Urothelium cell line (cell line): Measurements from ENCODE around the gene RHD.
A peak's percentile ranks its signal among the peaks of the same experiment; 100 is the strongest.
"Not testable (repeated sequence)": the region's sequence is repeated elsewhere in the genome, so short reads cannot be mapped to it uniquely, and the experiment has no call there.

Source experiments
- DNase-seq: peaks from one replicate; pipeline ENCODE4 v3.0.0; 2011; ENCODE audit warnings: low spot score, mixed read lengths
- FAIRE-seq: peaks from 2 replicates; lab custom pipeline; 2011; peaks lifted over from hg19 to GRCh38; lab: Jason Lieb, UNC

Gene RHD

DNA sequence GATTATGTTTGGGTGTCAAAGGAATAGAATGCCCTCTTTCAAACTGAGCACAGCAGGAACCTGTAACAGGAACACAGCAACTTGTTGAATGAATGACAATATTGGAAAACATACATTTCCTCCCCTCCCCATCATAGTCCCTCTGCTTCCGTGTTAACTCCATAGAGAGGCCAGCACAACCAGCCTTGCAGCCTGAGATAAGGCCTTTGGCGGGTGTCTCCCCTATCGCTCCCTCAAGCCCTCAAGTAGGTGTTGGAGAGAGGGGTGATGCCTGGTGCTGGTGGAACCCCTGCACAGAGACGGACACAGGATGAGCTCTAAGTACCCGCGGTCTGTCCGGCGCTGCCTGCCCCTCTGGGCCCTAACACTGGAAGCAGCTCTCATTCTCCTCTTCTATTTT, at the start of gene RHD:
Gene RHD, plus strand, starts transcription at position 272 of the 400 bp plus-strand sequence. Its CDS starts 39 bp downstream, at position 311.
- DNase-seq, FAIRE-seq: not testable (repeated sequence)

- FAIRE-seq (no peak), DNase-seq (no peak)
Measured at GRCh38 chr1:25222606-25223005, 49.7 kb upstream of the RHD start.

DNA sequence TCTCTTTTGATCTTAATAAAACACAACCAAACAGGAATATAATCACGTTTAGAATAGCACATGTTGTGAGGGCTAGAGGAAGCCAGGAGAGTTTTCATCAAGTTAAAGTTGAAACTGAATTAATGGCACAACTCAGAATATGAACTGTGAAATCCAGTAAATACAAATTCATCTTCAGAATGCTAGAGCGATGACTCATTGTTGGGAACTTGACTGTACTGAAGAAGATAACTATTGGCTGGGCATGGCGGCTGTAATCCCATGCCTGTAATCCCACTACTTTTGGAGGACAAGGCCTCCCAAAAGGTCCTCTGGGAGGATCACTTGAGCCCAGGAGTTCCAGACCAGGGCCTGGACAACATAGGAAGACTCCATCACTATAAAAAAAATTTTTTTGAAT, 48.8 kb upstream of the RHD start:
- FAIRE-seq (no peak), DNase-seq (no peak)

- FAIRE-seq (no peak), DNase-seq (peak; percentile 95)
Measured at GRCh38 chr1:25232027-25232865, 40.1 kb upstream of the RHD start, which contains the start of gene SYF2. SYF2 (minus strand) TSS chr1:25232502; CDS start chr1:25232467, 35 bp downstream.

- DNase-seq: peak; percentile 79
- FAIRE-seq: no peak
Measured at GRCh38 chr1:25232866-25233784, 39.2 kb upstream of the RHD start.

GRCh38 chr1:25235411-25235810, 36.9 kb upstream of the RHD start:
- DNase-seq, FAIRE-seq: not testable (repeated sequence)

GRCh38 chr1:25236261-25236660, 36.0 kb upstream of the RHD start:
- DNase-seq, FAIRE-seq: not testable (repeated sequence)

- DNase-seq (no peak), FAIRE-seq (no peak)
Measured at GRCh38 chr1:25238046-25238445, 34.3 kb upstream of the RHD start.

DNA sequence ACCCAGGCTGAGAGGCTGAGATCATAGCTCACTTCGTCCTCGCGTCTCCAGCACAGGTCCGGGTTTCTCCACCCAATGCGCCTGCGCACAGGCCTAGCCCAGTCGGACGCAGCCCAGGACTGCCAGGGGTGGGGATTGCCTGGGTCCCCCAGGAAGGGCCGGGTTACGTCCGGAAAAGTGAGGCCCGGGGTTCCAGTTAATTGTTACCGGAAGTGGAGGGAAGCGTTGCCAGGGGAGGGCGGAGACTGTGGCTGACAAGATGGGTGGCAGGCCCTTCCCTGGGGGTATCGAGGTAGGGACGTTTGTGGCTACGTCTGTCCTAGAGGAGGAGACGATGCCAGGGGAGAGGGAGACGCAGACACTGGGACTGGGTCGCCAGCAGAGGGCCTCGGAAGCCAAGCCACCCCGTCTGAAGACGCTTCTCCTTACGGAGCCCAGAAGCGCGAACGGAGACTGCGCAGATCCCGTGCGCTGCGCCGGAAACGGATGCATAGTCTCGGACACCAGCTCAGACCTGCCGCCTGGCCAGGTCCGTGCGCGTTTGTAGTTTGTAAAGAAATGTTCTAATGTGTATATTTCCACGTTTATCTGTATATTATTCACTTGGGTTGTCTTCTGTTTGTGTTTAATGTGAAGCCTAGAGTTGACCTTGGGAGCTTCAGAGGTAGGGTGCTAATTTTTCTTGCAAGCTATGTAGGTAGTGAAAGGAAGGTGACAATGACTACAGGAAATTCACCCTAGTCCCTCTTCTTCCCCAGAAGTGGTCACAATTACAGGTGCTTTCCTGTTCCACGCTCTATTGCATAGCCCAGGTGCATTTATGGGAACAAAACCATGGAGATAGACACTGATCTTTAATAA, 32.4 kb upstream of the RHD start:
- peak; percentile 28 for DNase-seq
- FAIRE-seq: no peak

DNA sequence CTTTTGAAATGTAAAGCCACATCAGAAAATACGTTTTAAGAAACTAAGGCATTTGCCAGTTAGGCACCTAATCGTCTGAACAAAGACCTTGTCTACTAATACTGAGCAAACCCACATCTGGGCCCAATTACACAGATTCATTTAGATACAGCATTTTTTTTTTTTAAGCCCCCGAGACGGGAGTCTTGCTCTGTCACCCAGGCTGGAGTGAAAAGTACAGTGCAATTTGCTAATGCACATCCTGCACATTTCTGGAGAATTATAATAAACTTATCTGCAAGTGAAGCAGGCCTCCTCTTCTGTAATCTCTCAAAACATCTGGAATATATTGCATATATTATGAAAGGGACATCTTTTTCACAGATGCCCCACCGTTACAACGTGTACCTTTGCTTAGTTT, 28.4 kb upstream of the RHD start:
- DNase-seq: no peak
- FAIRE-seq: no peak

DNA sequence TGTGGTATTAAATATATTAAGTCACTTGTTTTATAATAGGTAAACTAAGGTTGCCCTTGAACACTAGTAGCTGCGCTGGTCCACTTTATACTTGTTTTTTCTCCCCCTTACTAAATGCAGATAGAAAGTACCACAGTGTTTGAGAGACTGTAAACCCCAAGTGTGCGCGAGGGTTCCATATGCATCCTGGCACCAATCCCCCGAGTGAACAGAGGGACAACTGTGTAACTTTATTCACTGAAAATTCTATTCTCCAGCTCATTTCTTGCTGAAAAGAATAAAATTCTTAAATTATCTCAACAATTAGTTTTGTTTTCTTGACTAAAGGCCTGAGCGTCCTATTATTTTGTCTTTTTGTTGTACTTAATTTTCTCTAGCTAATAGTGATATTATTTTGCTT, 26.9 kb upstream of the RHD start:
- DNase-seq: no peak
- no peak for FAIRE-seq

GRCh38 chr1:25245809-25246599, 26.3 kb upstream of the RHD start:
- no peak for FAIRE-seq

GRCh38 chr1:25246600-25247023, 25.7 kb upstream of the RHD start:
- DNase-seq: no peak
- no peak for FAIRE-seq

More at GRCh38 chr1:25245809-25246599, 26.3 kb upstream of the RHD start:
- DNase-seq: peak; percentile 32

- peak; percentile 9 for FAIRE-seq
- peak; percentile 100 for DNase-seq
Measured at GRCh38 chr1:25247024-25247828, 25.1 kb upstream of the RHD start, which contains the start of gene RSRP1. RSRP1 (minus strand) TSS chr1:25247454; CDS start chr1:25246963, 491 bp downstream.

GRCh38 chr1:25247829-25248754, 24.2 kb upstream of the RHD start:
- DNase-seq: no peak
- no peak for FAIRE-seq

DNA sequence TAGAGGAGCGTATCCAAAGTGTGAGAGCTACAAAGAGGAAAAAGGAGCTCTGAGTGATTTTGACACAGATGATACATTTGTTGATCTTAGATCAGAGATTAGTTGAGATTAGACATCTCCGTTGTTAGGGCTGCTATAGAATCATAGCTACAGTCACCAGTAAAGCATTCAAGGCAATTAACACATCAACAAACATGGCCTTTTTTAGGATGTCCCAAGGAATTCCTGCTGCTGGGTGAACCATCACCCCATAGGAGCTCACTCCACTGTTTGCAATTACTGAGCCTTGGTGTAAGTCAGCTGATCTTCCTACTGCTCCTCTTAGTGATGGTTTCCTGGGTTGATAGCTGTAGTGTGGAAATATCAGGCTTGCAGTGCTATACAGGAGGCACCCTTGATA, 18.4 kb upstream of the RHD start:
- DNase-seq (no peak), FAIRE-seq (no peak)

GRCh38 chr1:25255706-25256577, 16.4 kb upstream of the RHD start:
- FAIRE-seq: no peak
- no peak for DNase-seq
